LoVo (cell line): ENCODE results near the gene IMPDH2.
A peak's percentile ranks its signal among the peaks of the same experiment; 100 is the strongest.

Source experiments
- DNase-seq: peaks from one replicate; pipeline ENCODE4 v3.0.0-alpha.2; 2016; ENCODE audit warnings: low spot score

The IMPDH2 gene

DNA sequence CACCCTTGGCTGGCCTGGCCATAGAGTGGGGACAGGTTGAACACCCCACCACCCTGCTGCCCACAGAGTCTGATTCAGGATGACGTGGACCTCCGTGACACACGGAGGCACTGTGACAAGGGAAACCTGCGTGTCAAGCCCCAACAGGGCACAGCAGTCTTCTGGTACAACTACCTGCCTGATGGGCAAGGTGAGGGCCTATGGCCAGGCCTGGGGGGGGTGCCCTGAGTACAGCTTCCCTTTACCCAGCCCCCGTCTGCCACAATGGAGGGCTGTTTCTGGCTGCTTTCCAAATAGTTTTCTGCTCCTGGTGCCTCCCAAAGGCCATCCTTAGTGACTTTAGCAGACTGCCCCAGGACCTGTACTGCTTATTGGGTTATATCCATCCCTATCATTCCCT is 23.2 kb downstream of the IMPDH2 start:
- no peak for DNase-seq

DNA sequence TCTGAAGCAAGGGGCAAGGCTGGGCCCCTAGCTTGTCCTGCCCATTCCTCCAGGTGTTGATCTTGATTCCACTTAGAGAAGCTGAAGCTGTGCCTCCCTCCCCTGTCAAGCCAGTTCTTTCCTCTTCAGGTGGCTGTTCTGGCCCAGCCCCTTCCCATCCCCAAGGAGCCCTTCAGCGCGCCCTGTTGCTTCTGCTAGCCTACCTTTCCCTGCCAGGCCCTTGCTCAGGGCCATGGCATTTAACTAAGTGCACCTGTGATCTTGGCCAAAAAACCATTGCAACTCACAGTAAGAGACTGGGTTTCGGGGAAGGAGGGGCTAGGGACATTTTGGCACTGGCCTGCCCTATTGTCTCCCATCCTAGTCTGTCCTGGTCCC is 23.9 kb downstream of the IMPDH2 start:
- DNase-seq = no peak

DNA sequence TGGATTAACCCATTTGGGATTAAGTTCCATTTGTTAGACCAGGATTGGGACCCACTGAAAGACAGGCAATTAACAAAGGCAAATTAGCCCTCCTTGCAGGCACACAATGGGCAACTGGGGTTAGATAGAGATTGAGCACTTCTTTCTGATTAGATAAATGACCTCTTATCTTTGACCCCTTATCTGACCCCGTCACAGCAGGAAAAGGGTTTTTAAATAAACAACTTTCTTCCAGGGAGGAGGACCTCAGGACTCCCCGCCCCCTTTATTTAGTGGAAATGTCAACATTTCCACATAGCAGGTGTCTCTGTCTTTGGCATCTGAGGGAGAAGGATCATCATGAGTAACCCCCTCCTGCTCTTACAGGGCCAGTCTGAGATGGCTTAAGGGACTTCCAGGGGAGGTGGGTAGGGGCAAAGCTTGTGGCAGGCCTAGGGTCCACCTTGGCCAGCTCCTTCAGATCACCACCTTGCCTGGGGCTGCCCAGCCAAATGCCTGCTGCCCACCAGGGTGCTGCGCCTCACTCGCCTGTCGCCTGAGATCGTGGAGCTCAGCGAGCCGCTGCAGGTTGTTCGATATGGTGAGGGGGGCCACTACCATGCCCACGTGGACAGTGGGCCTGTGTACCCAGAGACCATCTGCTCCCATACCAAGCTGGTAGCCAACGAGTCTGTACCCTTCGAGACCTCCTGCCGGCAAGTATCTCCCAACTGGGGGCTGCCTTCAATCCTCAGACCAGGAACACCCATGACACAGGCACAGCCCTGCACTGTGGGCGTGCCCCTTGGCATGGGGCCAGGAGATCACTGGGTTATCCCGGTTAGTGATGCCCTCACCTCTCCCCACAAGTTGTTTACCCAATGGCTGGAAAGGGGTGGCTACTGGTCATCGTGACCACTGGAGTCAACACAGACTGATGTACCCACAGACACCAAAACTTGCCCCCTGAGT is 24.6 kb downstream of the IMPDH2 start:
- peak; percentile 47 for DNase-seq

DNA sequence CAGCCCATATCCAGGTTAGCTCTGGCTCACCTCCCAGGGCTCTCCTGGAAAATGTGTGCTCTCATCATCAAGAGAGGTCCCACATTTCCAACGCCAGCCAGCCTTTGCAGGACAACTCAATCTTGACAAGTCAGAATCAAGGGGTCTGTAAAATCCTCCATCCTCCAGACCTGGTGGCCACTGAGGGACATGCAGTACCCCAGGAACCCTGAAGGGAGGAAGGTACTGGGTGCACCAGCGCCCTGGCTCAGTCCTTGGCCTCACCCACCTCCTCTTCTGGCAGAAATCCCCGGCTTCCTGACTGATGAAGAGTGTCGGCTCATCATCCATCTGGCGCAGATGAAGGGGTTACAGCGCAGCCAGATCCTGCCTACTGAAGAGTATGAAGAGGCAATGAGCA is 28.0 kb downstream of the IMPDH2 start:
- no peak for DNase-seq

DNA sequence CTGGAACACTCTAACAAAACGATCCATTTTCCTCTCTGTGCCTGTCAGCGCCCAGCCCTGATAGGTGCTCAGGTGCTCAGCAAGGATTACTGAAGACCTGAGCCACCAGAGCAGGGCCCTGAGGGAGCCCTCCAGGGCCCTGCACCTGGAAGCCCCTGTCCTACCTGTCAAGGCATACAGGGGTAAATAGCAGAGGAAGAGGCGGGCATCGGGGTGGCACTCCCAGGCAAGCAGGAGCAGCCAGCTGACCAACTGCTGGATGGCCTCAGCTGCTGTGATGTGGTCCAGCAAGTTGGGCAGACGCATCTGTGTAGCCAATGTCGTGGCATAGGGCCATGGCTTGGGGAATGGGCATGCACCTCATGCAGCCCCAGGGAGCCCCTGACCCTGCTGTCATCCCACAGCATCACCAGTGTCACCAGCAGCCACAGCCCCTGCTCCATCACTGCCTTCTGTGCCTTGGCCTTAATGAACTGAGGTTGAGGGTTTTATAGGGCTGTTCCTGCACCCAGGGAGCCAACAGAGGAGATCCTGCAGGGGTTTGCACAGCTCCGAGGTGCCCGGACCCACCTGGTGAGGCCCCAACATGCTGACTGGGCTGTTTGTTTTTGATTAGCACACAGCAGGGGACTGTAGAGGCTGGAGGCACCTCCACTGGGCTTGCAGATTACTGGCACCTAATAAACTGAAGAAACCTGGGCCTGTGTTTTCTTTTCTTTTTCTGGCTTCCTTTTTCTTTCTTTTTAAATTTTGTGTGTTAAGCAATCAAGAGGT is 29.9 kb downstream of the IMPDH2 start:
- no peak for DNase-seq

DNA sequence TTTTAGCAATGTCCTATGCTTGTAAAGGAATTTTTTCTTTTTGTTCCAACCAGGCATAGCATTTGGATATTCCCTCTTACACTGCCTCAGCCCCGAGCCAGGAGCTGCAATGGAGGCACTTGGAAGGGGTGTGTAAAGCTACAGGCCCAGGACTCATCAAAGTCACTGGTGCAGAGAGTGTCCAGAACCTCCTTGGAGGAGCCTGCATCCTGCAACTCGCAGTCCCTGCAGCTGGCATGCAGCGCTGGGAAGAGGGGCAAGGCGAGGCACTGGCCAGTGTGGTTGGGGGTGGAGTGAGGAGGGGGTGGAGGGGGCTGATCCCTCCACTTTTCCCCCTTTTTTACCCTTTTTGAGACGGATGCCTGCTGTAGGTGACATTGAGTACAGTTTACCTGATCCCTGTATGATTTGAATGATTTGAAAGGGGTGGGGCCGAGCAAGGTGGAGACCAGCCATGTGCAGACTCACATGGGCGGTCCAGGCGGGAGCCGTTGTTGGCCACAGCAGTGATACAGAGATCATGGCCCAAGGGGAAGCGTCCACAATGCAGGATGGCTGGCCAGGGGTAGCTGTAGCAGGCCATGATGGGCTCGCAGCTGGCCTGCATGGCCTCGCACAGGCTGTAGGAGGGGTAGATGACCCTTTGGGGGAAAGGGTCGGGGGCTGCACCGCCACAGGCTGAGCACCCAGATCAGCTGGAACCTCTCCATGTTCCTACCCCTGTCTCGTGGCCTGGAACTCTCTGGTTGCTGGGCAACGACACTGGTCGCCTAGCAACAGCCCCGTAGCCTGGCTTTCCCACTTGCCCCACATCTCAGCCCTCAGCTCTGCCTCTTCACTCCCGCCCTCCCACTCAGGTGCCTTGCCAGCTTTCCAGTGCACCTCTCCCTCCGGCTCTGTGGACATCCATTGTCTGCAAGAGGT is 31.2 kb downstream of the IMPDH2 start:
- no peak for DNase-seq

DNA sequence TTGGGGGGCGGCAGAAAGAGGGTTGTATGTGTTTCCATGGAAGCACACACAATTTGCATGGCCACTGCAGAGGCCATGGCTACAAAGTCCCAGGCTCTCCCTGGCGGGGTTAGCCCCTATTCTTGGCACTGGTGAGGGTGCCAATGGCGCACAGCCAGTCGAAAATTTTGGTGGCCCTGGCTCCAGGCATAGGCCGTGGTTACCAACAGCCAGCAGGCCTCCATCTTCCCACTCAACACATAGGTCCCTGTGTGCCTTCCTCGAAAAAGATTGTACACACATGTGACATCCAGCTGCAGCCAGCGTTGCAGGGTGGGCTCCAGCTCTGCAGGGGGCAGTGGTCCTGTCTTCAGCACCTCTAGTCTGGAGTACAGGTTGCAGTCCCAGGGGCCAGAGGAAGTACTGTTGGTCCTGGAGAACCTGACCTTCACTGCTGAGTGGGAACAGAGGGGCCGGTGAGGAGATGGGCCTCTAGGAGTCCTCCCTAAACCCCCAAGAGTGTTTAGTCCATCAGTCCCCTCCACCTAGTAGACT is 32.0 kb downstream of the IMPDH2 start:
- DNase-seq = no peak

DNA sequence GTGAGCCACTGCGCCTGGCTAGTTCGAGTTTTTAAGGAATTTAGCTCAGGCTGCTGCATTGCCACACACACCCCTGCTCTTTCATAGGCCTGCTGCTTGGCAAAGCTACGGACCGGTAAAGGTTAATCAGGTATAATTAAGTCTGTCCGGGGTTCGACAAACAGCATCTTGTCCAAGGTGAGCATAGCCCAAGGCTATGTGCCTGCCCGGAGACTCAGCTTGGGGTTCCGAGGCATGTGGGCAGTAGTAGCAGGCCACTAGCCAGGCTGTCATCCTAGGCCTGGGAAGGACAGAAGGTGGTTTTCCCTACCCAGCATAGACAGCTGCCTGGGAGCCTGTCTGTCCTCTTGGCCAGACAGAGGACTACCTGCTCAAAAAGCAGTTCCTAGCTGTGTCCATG is 32.6 kb downstream of the IMPDH2 start:
- DNase-seq = no peak

DNA sequence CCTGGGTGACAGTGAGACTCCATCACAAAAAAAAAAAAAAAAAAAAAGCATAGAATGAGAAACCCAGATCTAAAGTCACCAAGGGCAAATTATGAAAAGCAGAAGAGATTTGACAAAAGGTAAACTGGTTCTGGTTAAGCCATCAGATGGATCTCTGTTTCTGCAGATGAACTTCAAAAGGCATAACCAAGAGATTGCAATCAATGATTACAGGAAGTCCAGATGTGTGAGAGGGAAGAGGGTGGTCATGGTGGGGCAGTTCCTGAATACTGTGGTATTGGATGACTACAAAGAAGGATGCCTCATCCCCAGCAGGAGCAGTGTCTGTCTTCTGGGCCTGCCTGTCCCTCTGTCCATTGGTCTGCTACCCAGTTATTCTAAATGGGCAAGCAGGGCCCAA is 35.4 kb downstream of the IMPDH2 start:
- DNase-seq = no peak

DNA sequence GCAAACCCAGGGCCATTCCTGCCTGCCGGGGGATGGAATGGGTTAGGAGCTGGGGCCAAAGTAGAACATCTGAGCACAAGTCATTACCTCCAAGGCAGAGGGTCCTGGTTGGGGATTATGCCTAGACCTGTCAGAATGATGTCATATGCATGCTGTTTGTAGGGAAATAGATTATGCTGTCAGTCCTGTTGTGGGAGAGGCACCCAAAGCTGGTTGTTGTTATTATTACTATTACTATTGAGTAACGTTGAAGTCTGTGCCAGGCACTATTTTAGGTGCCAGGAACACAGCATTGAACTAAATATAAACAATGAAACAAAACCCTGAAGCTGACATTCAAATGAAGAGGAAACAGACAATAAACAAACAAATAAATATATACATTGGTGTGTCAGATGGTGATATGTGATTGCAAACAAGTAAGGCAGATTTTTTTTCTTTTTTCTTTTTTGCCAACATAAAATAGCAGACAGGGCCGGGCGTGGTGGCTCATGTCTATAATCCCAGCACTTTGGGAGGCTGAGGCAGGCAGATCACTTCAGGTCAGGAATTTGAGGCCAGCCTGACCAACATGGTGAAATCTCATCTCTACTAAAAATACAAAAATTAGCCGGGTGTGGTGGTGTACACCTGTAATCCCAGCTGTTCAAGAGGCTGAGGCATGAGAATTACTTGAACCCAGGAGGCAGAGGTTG is 37.2 kb downstream of the IMPDH2 start:
- no peak for DNase-seq

DNA sequence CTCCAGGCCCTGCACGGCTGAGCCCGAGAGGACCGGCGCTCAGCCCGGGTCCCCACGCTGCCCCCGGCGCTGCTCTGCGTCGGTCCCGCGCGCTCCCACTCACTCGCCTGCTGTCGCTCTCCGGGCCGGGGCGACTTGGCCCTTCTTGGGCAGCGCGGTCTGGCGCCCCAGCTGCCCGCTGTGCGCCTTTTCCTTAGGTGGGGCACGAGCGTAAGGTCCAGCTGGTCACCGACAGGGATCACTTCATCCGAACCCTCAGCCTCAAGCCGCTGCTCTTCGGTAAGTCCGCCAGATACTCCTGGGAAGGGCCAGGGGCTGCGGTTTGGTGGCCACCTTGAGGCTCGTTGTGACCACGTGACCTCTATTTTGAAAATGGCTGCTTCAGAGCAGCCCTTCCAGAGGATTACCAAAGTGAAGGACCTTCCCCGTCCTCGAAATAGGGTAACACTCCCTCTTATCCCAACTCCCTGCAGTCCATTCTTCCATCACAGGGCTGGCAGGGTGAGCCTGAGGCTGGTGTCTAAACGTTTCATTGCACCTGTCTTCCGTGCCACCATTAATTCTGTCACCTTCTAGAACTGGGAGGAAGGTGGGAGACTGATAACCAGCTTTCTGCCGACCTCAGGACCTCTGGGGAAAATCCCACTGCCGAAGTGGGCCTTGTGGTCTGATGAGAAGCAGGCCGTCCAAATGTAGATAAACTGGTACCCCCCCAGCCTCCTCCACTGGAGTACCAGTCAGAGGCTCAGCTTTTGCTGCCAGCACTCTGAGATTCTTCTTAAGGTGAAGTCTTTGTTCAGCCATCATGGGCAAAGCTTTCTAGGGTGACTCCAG is 38.3 kb downstream of the IMPDH2 start:
- DNase-seq = peak; percentile 38

DNA sequence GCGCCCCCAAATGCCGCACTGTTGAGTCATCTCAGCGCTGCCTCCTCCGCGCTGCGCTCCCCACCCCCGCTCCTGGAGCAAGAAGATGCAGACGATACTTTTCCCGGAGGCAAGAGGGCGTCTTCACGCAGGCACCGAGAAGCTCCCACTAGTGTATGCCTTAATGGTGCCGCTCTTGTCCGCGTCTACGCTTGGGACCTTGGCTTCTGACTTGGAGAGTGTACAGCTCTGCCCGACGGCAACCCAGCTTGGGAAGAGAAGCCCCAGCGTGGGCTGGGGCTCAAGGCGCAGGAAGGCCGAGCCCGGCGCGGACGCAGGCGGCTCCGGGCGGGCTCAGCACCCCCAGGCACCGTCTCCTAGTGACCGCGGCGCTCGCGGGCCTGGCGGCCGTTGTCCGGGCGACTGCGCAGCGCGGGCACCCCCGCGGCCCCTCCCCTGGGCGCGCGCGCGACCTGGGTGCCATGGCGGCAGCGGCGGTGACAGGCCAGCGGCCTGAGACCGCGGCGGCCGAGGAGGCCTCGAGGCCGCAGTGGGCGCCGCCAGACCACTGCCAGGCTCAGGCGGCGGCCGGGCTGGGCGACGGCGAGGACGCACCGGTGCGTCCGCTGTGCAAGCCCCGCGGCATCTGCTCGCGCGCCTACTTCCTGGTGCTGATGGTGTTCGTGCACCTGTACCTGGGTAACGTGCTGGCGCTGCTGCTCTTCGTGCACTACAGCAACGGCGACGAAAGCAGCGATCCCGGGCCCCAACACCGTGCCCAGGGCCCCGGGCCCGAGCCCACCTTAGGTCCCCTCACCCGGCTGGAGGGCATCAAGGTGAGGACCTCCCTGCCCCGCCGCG is 39.2 kb downstream of the IMPDH2 start, which contains the start of gene P4HTM:
P4HTM (plus strand) TSS at position 446 of the 840 bp plus-strand sequence; CDS start at position 462, 16 bp downstream.
- DNase-seq = peak; percentile 90

DNA sequence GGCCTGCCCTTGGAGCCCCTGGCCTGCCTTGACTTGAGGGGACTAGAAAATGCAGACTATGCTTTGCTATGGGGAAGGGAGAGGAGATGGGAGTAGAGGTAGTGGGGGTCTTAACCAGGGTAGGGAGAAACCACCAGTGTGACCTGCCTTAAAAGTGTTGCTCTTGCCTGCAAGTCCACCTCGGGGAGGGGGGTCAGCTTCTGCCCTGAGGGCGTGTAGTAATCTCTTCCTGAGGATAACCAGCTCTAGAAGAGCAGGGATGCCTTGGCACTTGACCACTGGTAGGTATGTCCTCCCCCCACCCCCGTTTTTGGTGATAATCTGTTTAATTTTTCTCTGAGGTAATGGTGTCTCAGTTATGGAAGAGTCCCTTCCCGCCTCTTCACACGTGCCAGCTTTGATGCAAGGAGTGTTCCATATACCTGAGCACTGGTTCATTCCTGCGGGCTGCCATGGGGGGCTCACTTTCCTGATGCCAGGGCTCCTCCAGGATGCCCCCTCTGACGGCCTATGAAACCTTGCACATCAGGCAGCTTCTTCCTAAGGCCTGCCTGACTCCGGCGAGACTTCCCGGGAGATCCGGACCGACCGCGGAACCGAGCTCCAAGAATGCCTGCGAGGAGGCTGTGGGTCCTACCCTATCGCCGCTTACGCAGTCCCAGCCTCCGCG is 39.9 kb downstream of the IMPDH2 start:
- no peak for DNase-seq

DNA sequence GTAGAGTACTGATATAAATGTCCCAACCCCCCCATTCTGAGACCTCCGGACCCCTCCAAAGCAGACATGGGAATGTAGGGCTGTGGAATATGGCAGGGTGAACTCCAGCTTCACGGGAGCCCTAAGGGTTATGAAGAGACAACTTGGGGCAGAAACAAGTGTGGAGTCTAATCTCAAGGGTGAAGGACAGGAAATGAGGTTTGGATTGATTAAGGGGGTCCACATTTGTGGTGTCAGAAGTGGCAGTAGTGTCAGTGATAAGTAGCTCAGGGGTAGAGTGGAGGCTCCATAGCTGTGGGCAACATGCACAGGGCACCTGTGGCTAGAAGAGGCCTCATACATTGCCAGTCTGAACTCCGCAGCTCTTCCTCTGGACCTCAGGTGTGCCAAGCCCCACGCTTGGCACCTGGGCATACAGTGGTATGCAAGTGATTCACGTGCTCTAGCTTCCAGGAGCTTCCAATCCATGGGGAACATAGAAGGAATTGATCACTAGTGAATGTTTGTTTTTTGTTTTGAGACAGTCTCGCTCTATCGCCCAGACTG is 43.3 kb downstream of the IMPDH2 start:
- no peak for DNase-seq

DNA sequence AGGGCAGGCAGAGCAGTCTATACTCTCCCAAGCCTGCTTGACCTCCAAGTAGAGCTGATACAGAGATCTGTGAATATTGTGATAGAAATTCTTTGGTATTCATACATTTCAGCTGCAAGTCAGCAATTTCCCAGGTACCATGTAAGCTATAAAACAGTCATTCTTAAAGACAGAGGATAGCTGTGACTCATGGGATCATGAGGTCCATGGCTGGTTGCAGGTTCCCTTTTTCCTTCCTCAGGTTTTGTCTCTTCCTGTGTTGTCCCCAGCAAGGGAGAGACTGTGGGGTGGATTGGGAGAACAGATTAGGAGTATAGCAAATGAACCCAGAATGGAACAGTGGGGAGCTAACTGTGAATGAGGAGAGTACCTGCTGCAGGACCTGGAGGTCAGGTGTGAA is 44.5 kb downstream of the IMPDH2 start:
- DNase-seq = no peak

DNA sequence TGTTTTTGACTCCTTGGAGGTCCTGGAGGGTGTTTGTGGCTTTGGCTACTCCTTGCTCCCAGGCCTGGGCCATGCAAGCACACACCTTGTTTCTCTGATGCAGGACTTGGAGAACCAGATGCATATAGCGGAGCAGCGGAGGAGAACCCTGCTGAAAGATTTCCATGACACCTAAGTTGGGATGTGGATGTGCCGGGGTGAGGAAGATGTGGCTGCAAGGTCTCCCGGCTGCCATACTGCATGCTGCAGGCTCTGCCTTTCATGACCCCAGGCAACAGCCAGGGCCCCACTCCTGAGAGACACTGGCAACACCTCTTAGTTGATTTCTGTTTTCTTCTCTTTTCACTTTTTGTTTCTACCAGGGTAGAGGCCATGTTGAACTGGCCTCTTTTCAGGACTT is 46.1 kb downstream of the IMPDH2 start:
- DNase-seq = no peak

DNA sequence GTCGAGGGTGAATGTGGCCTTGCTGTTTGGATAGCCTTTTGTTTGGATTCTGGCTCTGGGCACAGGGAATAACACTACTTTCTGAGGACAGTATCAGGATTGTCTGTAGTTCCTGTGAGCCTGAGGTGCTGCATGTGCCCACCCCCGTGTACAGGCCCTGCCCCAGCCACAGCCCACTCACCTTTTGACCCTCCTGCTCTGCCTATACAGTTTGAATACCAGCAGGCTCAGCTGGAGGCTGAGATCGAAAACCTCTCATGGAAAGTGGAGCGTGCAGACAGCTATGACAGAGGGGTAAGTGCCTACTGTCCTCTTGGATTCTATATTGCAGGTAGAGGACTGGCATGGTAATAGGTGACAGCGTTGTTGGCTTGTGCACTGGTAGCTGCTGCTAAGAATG is 46.5 kb downstream of the IMPDH2 start:
- DNase-seq = no peak

DNA sequence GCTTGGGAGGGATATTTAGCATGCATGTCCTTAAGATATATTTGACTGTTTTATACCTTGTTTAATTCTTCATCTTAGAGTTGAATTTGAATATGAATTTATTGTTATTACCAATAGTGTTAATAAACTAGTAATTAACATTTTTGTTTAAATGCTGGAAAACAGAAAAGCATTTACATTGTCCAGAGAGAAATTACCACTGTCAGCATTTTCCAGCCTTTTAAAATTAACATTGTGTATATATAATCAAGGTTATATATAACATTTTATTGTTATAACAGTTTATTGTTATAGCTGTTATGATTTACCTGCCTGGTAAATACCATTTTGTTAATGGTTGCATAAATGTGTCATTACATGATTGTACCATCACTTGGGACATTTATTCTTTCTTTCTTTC is 47.2 kb downstream of the IMPDH2 start:
- DNase-seq = no peak
